ENCODE measurements around the gene FURIN.
A peak's percentile ranks its signal among the peaks of the same experiment; 100 is the strongest.
"Not testable (repeated sequence)": the region's sequence is repeated elsewhere in the genome, so short reads cannot be mapped to it uniquely, and the experiment has no call there.

Gene FURIN

GRCh38 chr15:90903733-90904536 lies 35.5 kb downstream of the FURIN start:
- no peak for DNase-seq

GRCh38 chr15:90904746-90905145 lies 36.4 kb downstream of the FURIN start:
- DNase-seq, result no peak

GRCh38 chr15:90905306-90906180 lies 37.2 kb downstream of the FURIN start:
- DNase-seq, result no peak

- DNase-seq, result no peak
These were observed 37.9 kb downstream of the FURIN start for GRCh38 chr15:90906181-90906849.

GRCh38 chr15:90907051-90907660 lies 38.8 kb downstream of the FURIN start:
- DNase-seq, result no peak

- DNase-seq, result no peak
These were observed 39.6 kb downstream of the FURIN start for GRCh38 chr15:90907838-90908507.

DNA sequence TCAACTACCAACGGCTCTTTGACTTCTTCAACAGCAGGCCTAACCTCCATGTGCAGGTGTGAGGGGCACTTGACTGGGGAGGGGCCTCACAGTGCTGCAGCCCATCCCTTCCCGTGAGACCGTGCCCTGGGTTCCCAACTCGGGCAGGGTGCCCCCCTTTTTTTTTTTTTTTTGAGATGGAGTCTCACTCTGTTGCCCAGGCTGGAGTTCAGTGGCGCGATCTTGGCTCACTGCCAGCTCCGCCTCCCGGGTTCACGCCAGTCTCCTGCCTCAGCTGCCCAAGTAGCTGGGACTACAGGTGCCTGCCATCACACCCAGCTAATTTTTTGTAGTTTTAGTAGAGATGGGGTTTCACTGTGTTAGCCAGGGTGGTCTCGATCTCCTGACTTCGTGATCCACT lies 41.1 kb downstream of the FURIN start:
- not testable (repeated sequence) for DNase-seq

DNA sequence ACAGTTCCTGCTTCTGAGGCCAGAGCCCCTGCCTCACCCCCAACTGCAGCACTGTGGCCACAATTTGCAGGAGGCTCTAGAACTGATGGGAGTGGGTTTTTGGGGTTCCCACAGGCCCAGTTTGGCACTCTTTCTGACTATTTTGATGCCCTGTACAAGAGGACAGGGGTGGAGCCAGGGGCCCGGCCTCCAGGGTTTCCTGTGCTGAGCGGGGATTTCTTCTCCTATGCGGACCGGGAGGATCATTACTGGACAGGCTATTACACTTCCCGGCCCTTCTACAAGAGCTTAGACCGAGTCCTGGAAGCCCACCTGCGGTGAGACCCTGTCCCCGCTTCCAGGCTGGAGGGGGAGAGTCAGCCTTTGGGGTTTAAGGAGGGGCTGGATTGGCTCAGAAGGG lies 41.6 kb downstream of the FURIN start:
- DNase-seq, result no peak

- DNase-seq, result no peak
These were observed 42.3 kb downstream of the FURIN start for GRCh38 chr15:90910441-90911301.

DNA sequence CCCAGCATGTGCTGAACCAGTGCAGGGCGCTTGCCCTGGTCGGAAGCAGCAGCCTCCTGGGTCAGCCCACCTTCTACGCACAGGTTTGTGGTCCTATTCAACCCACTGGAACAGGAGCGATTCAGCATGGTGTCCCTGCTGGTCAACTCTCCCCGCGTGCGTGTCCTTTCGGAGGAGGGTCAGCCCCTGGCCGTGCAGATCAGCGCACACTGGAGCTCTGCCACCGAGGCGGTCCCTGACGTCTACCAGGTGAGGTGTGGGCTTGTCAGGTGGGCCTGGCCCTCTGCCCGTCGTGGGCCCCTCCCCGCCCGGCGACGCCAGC lies 42.9 kb downstream of the FURIN start:
- no peak for DNase-seq

- DNase-seq, result no peak
These were observed 43.8 kb downstream of the FURIN start for GRCh38 chr15:90911906-90912769.

DNA sequence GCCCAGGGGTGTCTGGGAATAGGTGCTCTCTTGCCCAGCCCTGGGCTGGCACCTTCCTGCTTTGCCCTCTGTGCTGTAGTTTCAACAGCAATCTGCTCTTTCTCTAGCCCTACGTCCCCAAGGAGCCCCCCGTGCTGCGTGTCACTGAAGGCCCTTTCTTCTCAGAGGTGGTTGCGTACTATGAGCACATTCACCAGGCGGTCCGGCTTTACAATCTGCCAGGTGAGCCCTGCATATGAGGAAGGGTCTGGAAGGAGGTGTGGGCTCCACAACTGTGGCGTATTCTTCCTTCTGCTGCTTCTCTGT lies 44.3 kb downstream of the FURIN start:
- no peak for DNase-seq

GRCh38 chr15:90913398-90913944 lies 45.1 kb downstream of the FURIN start:
- DNase-seq, result no peak

DNA sequence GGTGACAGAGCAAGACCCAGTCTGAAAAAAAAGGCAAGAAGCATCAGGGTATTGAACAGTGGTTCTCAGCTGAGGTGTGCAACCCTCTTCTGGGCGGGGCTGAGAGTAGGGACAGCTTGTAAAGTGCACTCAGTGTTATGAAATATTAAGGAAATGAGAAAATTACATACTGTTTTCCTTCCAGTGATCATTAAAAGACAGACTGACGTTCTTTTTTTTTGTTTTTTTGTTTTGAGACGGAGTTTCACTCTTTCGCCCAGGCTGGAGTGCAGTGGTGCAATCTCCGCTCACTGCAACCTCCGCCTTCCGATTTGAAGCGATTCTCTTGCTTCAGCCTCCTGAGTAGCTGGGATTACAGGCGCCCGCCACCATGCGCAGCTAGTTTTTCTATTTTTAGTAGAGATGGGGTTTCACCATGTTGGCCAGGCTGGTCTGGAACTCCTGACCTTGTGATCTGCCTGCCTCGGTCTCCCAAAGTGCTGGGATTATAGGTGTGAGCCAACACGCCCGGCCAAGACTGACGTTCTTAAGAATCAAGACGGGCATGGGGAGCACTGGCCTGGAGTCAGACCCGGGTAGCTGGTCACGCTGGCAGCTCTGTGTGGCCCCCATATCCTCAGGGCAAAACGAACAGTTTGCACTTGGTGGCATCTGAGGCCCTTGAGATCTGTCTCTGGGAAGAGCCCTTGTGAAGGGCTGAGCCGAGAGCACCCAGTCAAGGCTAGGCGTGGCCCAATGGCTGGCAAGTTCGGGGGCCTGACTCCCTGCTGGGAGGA lies 46.1 kb downstream of the FURIN start:
- DNase-seq, result no peak

- no peak for DNase-seq
These were observed 46.9 kb downstream of the FURIN start for GRCh38 chr15:90915216-90915807.

DNA sequence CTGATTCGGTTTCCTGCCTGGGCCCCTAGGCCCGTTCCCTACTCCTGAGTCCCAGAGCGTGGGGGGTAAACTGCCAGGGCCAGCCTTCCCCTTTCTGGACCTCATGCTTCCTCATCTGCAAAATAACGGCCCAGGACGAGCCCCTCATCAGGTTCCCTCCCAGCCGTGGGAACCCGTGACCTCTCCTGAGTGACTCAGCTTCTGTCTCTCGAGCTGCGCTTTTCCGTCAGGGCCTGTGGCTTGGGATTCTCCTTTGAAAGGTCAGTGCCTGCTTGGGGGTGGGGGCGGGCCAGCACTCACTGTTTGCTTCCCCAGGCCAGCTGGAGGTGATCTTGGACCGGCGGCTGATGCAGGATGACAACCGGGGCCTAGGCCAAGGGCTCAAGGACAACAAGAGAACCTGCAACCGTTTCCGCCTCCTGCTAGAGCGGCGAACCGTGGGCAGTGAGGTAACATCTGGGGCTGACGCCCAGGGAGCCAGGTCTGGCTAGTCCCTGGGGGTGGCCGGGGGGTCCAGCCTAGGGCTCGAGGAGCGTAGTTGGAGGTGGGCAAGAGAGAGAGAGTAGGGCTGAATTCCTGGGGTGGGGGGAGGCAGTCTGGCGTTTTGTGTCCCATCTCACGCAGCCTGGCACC lies 47.5 kb downstream of the FURIN start:
- DNase-seq, result peak; percentile 47

DNA sequence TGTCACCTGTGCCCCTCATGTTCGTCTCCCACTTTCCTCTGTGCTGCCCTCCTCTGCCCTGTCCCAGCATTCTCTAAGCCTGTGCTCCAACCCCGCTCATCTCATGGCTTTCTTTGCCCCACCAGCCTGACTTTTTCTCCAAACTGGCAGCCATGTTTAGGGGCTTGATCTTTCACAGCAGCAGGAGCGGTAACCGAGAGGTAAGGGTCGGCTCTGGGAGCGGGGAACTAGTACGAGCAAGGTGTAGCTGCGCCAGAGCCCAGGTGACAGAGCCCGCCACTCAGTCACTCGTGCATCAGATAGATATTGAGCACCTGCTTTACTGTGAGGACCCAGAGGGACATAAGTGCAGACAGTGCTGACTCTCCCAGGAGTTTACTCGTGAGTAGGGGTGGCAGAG lies 48.1 kb downstream of the FURIN start:
- no peak for DNase-seq

- no peak for DNase-seq
These were observed 49.2 kb downstream of the FURIN start for GRCh38 chr15:90917569-90917968.
